IMR-90 (cell line): Measurements from ENCODE around the gene CEBPA. TPM values are rescaled to one million over a fixed set of nuclear protein-coding genes. Genes with fewer than 3 reads are reported as not detected.

Experiments used
- ATAC-seq: fragments of 200-7000 bp; cut with Tn5 transposase; 2 replicates; pipeline ENCODE4 v1.9.1; 2020; ENCODE audit warnings: low read depth, mild to moderate bottlenecking, moderate library complexity
- BruUV-seq: library from RNA; stranded (reverse); fragments of 400-500 nt; replicated peaks from 2 replicates; lab custom pipeline; 2021; lab: Mats Ljungman, UMichigan
- CTCF ChIA-PET: fragments of 300-600 bp; formaldehyde crosslinking; extraction: SDS; loops from one replicate; lab custom pipeline; 2021; ENCODE audit warnings: antibody characterized with exemption; lab: Yijun Ruan, JAX
- POLR2A ChIA-PET: fragments of 300-600 bp; sonication (Branson Sonifier 250); formaldehyde crosslinking; loops from one replicate; lab custom pipeline; 2022; ENCODE audit warnings: antibody characterized with exemption; ENCODE audit not compliant: unreplicated experiment; lab: Charles Lee
- DNase-seq: peaks from one replicate; pipeline ENCODE4 v3.0.0; 2013
- H2AFZ ChIP-seq: replicated peaks from 2 replicates; pipeline ENCODE3; 2013; ENCODE audit warnings: low read length, mild to moderate bottlenecking; ENCODE audit not compliant: poor library complexity
- H2AK5ac ChIP-seq: 2 replicates; pipeline ENCODE4 v1.6.1; 2013; ENCODE audit warnings: low read depth, low read length, inconsistent platforms
- H2AK9ac ChIP-seq: replicated peaks from 2 replicates; pipeline ENCODE3; 2013; ENCODE audit warnings: mild to moderate bottlenecking, low read depth, low read length, moderate library complexity; ENCODE audit not compliant: poor library complexity
- H2BK120ac ChIP-seq: 2 replicates; pipeline ENCODE4 v1.6.1; 2013; ENCODE audit warnings: low read depth, low read length, inconsistent platforms
- H2BK15ac ChIP-seq: 3 replicates; pipeline ENCODE4 v1.6.1; 2013; ENCODE audit warnings: low read depth, low read length, inconsistent platforms
- H2BK20ac ChIP-seq: 2 replicates; pipeline ENCODE4 v1.6.1; 2013; ENCODE audit warnings: low read depth, mild to moderate bottlenecking, inconsistent platforms, low read length, moderate library complexity
- H2BK5ac ChIP-seq: 2 replicates; pipeline ENCODE4 v1.6.1; 2013; ENCODE audit warnings: mild to moderate bottlenecking, low read depth, low read length, inconsistent platforms; ENCODE audit not compliant: poor library complexity, severe bottlenecking
- H3K14ac ChIP-seq: replicated peaks from 2 replicates; pipeline ENCODE4 v1.6.1; 2013; ENCODE audit warnings: low read depth, low read length, inconsistent platforms
- H3K18ac ChIP-seq: 2 replicates; pipeline ENCODE4 v1.6.1; 2013; ENCODE audit warnings: low read depth, low read length, control low read depth
- H3K23ac ChIP-seq: 2 replicates; pipeline ENCODE4 v1.6.1; 2013; ENCODE audit warnings: low read depth, low read length, inconsistent platforms
- H3K27ac ChIP-seq: 2 replicates; pipeline ENCODE4 v1.5.1; 2013; ENCODE audit warnings: mild to moderate bottlenecking, control low read depth, low read length; ENCODE audit not compliant: insufficient read depth
- H3K27me3 ChIP-seq: 2 replicates; pipeline ENCODE4 v1.6.1; 2013; ENCODE audit warnings: low read length; ENCODE audit not compliant: control insufficient read depth, insufficient read depth
- H3K36me3 ChIP-seq: 2 replicates; pipeline ENCODE4 v1.6.1; 2013; ENCODE audit warnings: low read length, mixed read lengths; ENCODE audit not compliant: control insufficient read depth, insufficient read depth
- H3K4ac ChIP-seq: 2 replicates; pipeline ENCODE4 v1.6.1; 2013; ENCODE audit warnings: low read depth, low read length, inconsistent platforms
- H3K4me1 ChIP-seq: 2 replicates; pipeline ENCODE4 v1.6.1; 2013; ENCODE audit warnings: low read length, mixed read lengths; ENCODE audit not compliant: control insufficient read depth, insufficient read depth
- H3K4me2 ChIP-seq: 2 replicates; pipeline ENCODE4 v1.6.1; 2013; ENCODE audit warnings: low read depth, mild to moderate bottlenecking, control low read depth, low read length, moderate library complexity
- H3K4me3 ChIP-seq: 2 replicates; pipeline ENCODE4 v1.5.1; 2013; ENCODE audit warnings: low read depth, mild to moderate bottlenecking, control low read depth, low read length, moderate library complexity; ENCODE audit not compliant: insufficient read depth
- H3K56ac ChIP-seq: 2 replicates; pipeline ENCODE4 v1.6.1; 2013; ENCODE audit warnings: low read length, inconsistent platforms; ENCODE audit not compliant: insufficient read depth; ENCODE audit errors: extremely low read depth
- H3K79me1 ChIP-seq, 2 experiments: 2 replicates each; pipeline ENCODE4 v1.6.1; 2013; ENCODE audit warnings: low read length in 2 of 2, inconsistent platforms in 1 of 2, low read depth in 1 of 2
- H3K9ac ChIP-seq: 2 replicates; pipeline ENCODE4 v1.6.1; 2013; ENCODE audit warnings: low read depth, low read length, control low read depth
- H3K9me1 ChIP-seq: 2 replicates; pipeline ENCODE4 v1.6.1; 2013; ENCODE audit warnings: low read length, inconsistent platforms; ENCODE audit not compliant: insufficient read depth
- H3K9me3 ChIP-seq: 2 replicates; pipeline ENCODE4 v1.6.1; 2013; ENCODE audit warnings: low read length; ENCODE audit not compliant: control insufficient read depth, insufficient read depth
- H4K20me1 ChIP-seq: 2 replicates; pipeline ENCODE4 v1.6.1; 2013; ENCODE audit warnings: low read length, inconsistent platforms; ENCODE audit not compliant: insufficient read depth
- H4K5ac ChIP-seq: 2 replicates; pipeline ENCODE4 v1.6.1; 2013; ENCODE audit warnings: mild to moderate bottlenecking, low read depth, low read length, control low read depth
- H4K8ac ChIP-seq, 2 experiments: 2 replicates each; pipeline ENCODE4 v1.6.1; 2013; ENCODE audit warnings: low read depth in 2 of 2, low read length in 2 of 2, control low read depth in 1 of 2, inconsistent platforms in 1 of 2
- H4K91ac ChIP-seq: 2 replicates; pipeline ENCODE4 v1.6.1; 2013; ENCODE audit warnings: low read depth, low read length, inconsistent platforms; ENCODE audit not compliant: insufficient read depth
- BHLHE40 ChIP-seq: fragments of 150-350 bp; IDR thresholded peaks from 2 replicates; pipeline ENCODE4 v1.6.1; 2016; ENCODE audit warnings: mild to moderate bottlenecking, low read depth, low read length
- CHD1 ChIP-seq: IDR thresholded peaks from 2 replicates; pipeline ENCODE4 v1.6.1; 2012; ENCODE audit warnings: low read depth, low read length, improper control_type of control experiment
- CTCF ChIP-seq: conservative IDR thresholded peaks from 2 replicates; pipeline ENCODE4 v1.5.1; 2012; ENCODE audit warnings: mild to moderate bottlenecking, low read depth, low read length, improper control_type of control experiment
- MAFK ChIP-seq: IDR thresholded peaks from 2 replicates; pipeline ENCODE4 v1.6.1; 2012; ENCODE audit warnings: low read depth, low read length, improper control_type of control experiment
- MAZ ChIP-seq: IDR thresholded peaks from 2 replicates; pipeline ENCODE4 v1.6.1; 2012; ENCODE audit warnings: low read depth, mild to moderate bottlenecking, low read length, improper control_type of control experiment, moderate library complexity, borderline replicate concordance
- RAD21 ChIP-seq: IDR thresholded peaks from 2 replicates; pipeline ENCODE4 v1.6.1; 2012; ENCODE audit warnings: low read length, improper control_type of control experiment
- RCOR1 ChIP-seq: IDR thresholded peaks from 2 replicates; pipeline ENCODE4 v1.6.1; 2012; ENCODE audit warnings: mild to moderate bottlenecking, low read length, improper control_type of control experiment; ENCODE audit not compliant: insufficient replicate concordance
- RFX5 ChIP-seq: IDR thresholded peaks from 2 replicates; pipeline ENCODE4 v1.8.0; 2012; ENCODE audit warnings: low read depth, mild to moderate bottlenecking, low read length, moderate library complexity
- SMC3 ChIP-seq: fragments of 150-350 bp; IDR thresholded peaks from 2 replicates; pipeline ENCODE4 v1.6.1; 2016; ENCODE audit warnings: low read depth, mild to moderate bottlenecking, antibody characterized with exemption, low read length, moderate library complexity
- USF2 ChIP-seq: fragments of 150-350 bp; IDR thresholded peaks from 2 replicates; pipeline ENCODE4 v1.6.1; 2017; ENCODE audit warnings: mild to moderate bottlenecking, antibody characterized with exemption, low read length, low read depth
- WGBS, 2 experiments: methylation state at CpG; one replicate each; pipeline versions ENCODE4 v1.1.5 to v1.1.7; 2013; ENCODE audit warnings: missing lambda C conversion rate in 2 of 2; ENCODE audit not compliant: insufficient read length in 1 of 2; ENCODE audit errors: extremely low coverage in 2 of 2; 5-methylcytosine and 5-hydroxymethylcytosine counted together
- dilution Hi-C: fragments of 300-500 bp; cut with HindIII; formaldehyde crosslinking; loops from one replicate; pipeline ENCODE4 v1.14.3; 2018; ENCODE audit warnings: low sequenced_read_pairs; ENCODE audit not compliant: unreplicated experiment
- in situ Hi-C: fragments of 300-500 bp; cut with MboI; formaldehyde crosslinking; loops from 3 replicates; pipeline ENCODE4 v1.14.3; 2019; ENCODE audit warnings: low sequenced_read_pairs, inconsistent platforms, mixed read lengths
- intact Hi-C: fragments of 100-400 bp; cut with micrococcal nuclease; formaldehyde crosslinking; loops from 2 replicates; pipeline ENCODE4 v1.10.0; 2022
- polyA plus RNA-seq, 3 experiments: library from polyadenylated mRNA; depleted of rRNA; stranded (reverse); fragments of >200 nt; gene quantifications; 2 replicates each; pipeline ENCODE4 v1.2.3, GENCODE V29; 2012; ENCODE audit warnings: low replicate concordance in 1 of 3
- total RNA-seq: library from RNA; depleted of rRNA; stranded (reverse); fragments of >200 nt; gene quantifications from 2 replicates; pipeline ENCODE4 v1.2.3, GENCODE V29; 2012

The CEBPA gene
- total and polyA plus RNA-seq, 2 of the 4 experiments (the other 2 are of a cell fraction) = under 0.01 to 0.09 TPM

- Histone ChIP-seq H3K9me1 (no peaks in the 10 kb centered on the region), H2AK5ac (no peak overlapping the region), H2BK15ac (no peak overlapping the region), H3K4me2 (no peak overlapping the region), H4K8ac (no peak overlapping the region), H3K27me3 (peaks cover 5% of the 10 kb centered on the region), H4K5ac (no peak overlapping the region), H2AFZ (no peak overlapping the region), H2AK9ac (no peak overlapping the region), H3K56ac (no peak overlapping the region), H3K23ac (no peak overlapping the region), H3K4ac (no peak overlapping the region), H2BK20ac (no peak overlapping the region), H3K4me3 (no peak overlapping the region), H3K27ac (no peak overlapping the region), H3K9me3 (no peaks in the 10 kb centered on the region), H3K14ac (no peak overlapping the region), H3K18ac (no peak overlapping the region), H3K79me1 (no peaks in the 10 kb centered on the region), H3K36me3 (no peaks in the 10 kb centered on the region), H4K20me1 (no peaks in the 10 kb centered on the region), H2BK5ac (no peak overlapping the region), H3K4me1 (no peaks in the 10 kb centered on the region), H3K9ac (no peak overlapping the region), H2BK120ac (no peak overlapping the region), H4K91ac (no peak overlapping the region)
- no peak for ATAC-seq
- BruUV-seq = no TSS peak
- TF ChIP-seq MAFK (no peak), CHD1 (no peak), SMC3 (no peak), MAZ (no peak), RCOR1 (no peak), RFX5 (no peak), BHLHE40 (no peak), USF2 (no peak), CTCF (no peak), RAD21 (no peak)
- in situ Hi-C loops (no loop called here), intact Hi-C loops (no loop called here), dilution Hi-C loops (no loop called here)
- POLR2A ChIA-PET = no interaction called here
- no CpG with 5 or more reads among the region's 10 CpGs for WGBS, 2 experiments
- DNase-seq = no peak
- CTCF ChIA-PET = no interaction called here
Measured at GRCh38 chr19:33347300-33347699, 45.0 kb upstream of the CEBPA start.
